Head of caudate nucleus (tissue), 42 donors: ENCODE data around the gene ADCY1.

Source experiments
- DNase-seq, 42 donors: peaks; one replicate each; pipeline versions ENCODE4 v3.0.0 to v3.0.0-alpha.2; 2020 to 2021; ENCODE audit warnings: mixed read lengths in 7 of 42
- intact Hi-C: fragments of 100-400 bp; cut with DNase I; formaldehyde crosslinking; loops from one replicate; pipeline ENCODE4 v1.15.0; 2022

Gene ADCY1

GRCh38 chr7:45645141-45645969 is 71.2 kb downstream of the ADCY1 start:
- intact Hi-C loops, result no loop called here
- DNase-seq, result peak in 2 of 42 donors; percentile 20 to 32

DNA sequence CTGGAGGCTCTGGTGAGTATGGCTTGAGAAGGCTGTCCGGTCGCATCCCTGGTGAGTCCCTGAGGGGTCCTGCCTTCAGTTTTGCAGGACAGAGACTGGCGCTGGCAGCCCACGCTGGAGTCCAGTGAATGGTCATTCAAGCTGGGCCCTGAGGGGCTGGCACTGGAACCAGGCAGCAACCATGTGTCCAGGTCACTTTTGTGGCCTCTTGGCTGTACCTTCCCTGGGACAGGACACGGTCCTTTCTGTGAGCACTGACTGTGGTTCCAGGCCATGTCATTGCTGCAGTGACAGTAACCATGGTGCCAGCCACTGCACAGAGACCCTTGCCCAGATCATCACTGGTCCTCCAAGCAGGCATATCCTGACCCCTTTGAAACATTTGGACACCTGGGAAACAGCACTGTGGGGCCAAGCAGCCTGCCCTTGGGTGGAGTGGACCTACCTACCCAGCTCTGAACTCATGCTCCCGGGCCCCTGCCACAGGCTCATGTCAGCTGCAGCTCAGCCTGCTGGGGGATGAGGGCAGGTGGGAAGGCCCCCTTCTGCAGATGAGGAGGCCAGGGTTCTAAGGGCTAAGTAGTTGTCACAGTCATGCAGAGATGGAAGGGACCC is 72.1 kb downstream of the ADCY1 start:
- intact Hi-C loops, result no loop called here
- peak in 3 of 42 donors; percentile 12 to 38 (median 32) for DNase-seq

DNA sequence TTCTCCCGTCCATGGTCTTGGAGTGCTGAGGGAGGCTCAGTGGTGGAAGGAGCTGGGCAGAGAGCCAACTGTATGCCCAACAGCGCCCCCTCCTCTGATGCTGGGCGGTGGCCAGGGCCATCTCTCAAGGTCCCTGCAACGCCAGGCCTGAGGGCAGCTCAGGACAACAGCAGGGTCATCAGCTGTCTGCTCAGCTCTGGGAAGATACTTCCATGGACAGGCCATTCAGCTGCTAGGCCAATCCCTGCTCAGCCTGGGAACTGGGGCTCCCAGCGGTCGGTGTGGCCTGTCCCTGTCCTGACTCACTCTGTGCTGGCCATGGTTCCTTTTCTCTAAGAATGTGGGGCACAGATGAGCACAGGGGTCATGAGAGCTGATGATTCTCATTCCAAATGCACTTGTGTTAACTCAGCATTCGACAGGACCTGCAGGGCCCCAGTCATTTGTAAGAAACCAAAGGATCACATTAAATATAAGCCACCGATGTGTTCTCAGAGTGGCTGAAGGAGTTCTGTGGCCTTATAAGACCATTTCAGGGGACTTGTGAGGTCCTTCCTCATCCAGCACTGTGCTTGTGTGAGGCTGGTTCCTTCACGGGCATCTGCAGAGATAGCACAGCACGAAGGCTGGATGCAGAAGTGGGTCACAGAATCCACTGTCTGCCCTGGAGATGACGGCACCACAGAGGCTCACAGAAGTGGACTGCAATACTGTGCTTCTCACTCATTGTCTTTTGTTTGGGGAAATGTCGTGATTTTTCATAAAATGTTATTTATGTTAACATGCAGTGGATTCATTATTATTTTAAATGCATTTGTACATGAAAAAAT is 73.0 kb downstream of the ADCY1 start:
- intact Hi-C loops, result no loop called here
- DNase-seq, result peak in 4 of 42 donors; percentile 16 to 49 (median 32)

DNA sequence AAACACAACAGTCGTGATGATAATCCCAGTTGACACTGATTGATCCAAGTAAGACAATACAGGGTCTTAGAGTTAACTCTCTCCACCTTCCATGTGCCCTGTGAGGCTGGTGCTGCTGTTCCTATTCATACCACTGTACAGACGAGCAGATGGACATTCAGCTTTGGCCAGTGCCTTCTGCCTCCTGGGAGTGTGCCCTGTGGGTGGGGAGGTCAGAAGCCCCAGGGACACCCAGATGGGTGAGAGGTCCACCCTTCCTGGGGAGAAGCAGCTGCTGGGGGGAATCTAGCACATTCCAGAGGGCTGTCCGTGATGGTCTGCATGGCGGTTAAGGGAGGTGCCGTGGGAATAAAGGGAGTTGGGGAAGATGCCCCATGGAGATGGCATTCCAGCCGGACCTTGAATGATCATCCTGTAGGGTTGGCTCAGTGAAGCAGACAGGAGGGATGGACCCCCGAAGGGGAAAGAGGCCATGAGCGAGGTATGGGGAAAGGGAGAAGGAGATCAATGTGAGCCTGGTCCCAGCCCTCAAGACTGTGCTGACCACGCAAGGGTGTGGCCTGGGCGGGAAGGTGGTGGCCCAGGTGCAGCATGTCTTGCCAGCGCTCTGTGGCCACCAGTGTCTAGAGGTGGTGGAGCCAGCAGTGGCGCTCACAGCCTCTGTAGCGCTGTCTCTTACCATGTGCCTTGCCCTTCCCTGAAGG is 74.0 kb downstream of the ADCY1 start:
- intact Hi-C loops, result no loop called here
- DNase-seq, result peak in 1 of 42 donors; percentile 10

DNA sequence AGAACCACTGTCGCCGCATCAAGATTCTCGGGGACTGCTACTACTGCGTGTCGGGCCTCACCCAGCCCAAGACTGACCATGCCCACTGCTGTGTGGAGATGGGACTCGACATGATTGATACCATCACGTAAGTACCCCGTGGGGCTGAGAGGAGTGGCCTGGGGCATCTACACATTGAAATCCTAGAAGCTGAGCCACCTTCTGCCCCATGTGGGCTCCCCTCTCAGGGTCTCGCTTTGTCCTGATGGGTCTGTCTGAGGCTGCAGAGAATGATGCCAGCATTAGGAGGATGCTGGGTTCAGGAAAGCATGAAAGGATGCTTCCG is 74.5 kb downstream of the ADCY1 start:
- no peak for DNase-seq
- intact Hi-C loops, result no loop called here

DNA sequence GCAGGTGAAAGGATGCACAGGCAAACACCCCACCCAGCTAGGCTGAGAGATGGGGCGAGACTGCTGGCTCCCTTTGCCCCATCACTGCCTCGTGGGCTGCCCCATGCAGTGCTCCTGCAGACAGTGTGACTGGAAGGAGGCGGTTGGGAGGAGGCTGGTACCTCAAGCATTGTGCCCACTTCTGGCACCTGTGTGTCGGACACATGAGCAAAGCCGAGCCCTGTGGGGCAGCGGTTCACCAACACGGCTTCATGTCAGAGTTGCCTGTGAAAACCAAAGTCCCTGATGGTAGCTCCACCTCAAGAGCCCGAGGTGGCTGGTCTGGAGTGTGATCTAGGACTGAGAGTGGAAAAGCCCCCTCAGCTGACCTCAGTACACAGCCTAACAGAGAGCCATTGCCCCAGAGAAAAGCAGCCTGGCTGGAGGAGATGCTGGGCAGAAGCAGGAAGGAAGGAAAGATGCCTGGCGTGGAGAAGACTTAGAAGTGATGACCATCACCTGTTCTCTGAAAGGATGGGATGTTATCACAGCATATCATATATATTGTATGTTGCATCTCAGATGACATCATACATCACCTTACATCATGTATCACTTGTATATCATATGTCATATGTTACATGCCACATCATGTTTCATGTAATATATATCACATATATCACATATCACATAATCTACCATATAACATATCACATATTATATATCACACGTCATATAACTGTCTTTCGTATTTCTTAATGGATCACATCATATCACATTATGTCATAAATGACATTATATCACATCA is 75.6 kb downstream of the ADCY1 start:
- DNase-seq, result peak in 1 of 42 donors; percentile 10
- intact Hi-C loops, result no loop called here

DNA sequence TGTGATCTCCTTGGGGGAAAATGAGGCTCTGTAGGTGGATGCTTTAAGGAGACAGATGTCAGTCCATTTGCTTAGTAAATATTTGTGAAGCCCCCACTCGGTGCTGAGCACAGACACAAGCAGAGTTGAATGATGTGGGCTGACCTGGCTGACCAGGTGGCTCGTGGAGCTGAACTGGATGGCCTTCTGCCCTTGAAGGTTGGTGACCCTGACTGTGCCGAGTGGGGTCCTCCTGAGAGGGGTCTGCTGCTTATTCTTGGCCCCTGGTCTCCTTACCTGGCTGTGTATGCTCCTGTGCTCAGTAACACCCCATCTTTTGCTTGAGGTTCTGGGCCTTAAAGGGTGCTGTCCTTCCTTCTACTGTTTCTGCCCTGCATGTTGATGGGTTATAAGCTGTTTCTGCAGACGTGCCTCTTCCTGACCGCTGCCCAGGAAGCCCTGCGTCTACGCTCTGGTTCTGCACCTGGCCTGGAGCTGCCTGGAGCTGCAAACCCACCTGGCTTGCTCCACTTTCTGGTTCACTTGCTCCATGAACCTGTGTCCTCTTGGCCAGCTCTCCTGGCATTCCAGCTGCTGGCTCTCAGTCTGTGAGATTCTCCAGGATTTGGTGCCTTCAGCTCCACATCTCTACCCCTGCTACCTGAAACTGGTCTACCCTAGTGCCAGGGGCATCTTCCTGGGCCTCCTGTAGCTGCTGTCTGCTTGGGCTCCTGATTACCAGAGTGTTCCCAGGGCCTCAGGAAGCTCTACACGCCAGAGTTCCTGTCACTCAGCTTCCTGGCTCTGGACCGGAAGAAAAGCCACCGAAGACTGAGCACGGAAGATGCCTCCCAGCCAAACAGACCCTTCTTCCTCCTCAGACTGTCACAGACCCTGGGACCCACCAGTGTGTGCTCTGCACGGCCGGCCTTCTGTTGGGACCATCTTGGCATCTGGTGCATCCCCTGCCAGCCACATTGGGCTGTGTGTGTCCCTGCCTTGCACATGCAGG is 76.5 kb downstream of the ADCY1 start:
- intact Hi-C loops, result no loop called here
- DNase-seq, result no peak

GRCh38 chr7:45651540-45651939 is 77.4 kb downstream of the ADCY1 start:
- DNase-seq, result no peak
- intact Hi-C loops, result no loop called here

GRCh38 chr7:45652630-45653029 is 78.5 kb downstream of the ADCY1 start:
- intact Hi-C loops, result no loop called here
- no peak for DNase-seq

GRCh38 chr7:45653209-45653907 is 79.2 kb downstream of the ADCY1 start:
- no peak for DNase-seq
- intact Hi-C loops, result no loop called here

GRCh38 chr7:45654341-45654740 is 80.2 kb downstream of the ADCY1 start:
- intact Hi-C loops, result no loop called here
- DNase-seq, result no peak

- intact Hi-C loops, result no loop called here
- DNase-seq, result no peak
Measured at GRCh38 chr7:45655539-45655938, 81.4 kb downstream of the ADCY1 start.

GRCh38 chr7:45656431-45656830 is 82.3 kb downstream of the ADCY1 start:
- intact Hi-C loops, result no loop called here
- DNase-seq, result no peak

GRCh38 chr7:45657136-45657889 is 83.1 kb downstream of the ADCY1 start:
- DNase-seq, result peak in 1 of 42 donors; percentile 7
- intact Hi-C loops, result no loop called here

DNA sequence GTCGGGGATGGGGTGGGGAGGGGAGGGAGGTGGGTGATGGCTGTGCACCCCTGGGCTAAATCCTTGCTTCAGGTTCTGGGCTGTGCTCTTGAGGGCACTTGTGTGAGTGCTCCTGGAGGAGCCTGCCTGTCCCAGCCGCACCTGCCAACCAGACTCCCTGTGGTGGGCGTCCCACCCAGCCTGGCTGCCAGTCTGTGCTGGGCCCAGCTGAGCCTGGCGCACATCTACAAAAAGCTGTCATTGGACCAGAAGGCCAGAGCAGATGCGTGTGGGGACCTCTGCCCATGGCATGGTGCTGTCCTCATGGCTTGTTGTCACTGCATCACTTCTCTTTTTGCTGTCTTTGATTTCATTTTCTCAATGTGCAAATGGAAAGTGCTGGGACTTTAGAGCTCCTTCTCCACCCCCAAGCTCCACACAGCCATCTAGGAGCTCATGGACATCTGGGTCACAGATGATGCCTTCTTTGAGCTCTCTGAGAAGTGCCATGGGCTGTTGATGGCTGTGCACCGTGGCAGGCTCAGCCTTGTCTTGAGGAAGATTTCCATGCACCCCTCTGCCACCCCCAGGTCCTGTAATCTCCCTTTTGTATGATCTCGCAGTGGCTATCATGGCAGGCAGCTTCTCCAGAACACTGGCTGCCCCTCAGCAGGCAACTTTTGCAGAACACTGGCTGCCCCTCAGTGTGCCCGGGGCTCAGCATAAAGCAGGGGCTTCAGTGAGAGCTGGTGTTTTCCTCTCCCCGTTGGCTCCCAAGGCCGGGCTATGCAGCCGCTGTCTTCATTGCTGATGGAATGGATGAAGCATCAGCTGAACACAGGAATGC is 83.9 kb downstream of the ADCY1 start:
- intact Hi-C loops, result no loop called here
- peak in 1 of 42 donors; percentile 5 for DNase-seq
